ENCODE measurements around the gene TRIM31. TPM values are rescaled to one million over a fixed set of nuclear protein-coding genes. Genes with fewer than 3 reads are reported as not detected.
A peak's percentile ranks its signal among the peaks of the same experiment; 100 is the strongest.

Gene TRIM31
- total and polyA plus RNA-seq, 4 donors = 0.16 to 1.3 (median 0.48) TPM

DNA sequence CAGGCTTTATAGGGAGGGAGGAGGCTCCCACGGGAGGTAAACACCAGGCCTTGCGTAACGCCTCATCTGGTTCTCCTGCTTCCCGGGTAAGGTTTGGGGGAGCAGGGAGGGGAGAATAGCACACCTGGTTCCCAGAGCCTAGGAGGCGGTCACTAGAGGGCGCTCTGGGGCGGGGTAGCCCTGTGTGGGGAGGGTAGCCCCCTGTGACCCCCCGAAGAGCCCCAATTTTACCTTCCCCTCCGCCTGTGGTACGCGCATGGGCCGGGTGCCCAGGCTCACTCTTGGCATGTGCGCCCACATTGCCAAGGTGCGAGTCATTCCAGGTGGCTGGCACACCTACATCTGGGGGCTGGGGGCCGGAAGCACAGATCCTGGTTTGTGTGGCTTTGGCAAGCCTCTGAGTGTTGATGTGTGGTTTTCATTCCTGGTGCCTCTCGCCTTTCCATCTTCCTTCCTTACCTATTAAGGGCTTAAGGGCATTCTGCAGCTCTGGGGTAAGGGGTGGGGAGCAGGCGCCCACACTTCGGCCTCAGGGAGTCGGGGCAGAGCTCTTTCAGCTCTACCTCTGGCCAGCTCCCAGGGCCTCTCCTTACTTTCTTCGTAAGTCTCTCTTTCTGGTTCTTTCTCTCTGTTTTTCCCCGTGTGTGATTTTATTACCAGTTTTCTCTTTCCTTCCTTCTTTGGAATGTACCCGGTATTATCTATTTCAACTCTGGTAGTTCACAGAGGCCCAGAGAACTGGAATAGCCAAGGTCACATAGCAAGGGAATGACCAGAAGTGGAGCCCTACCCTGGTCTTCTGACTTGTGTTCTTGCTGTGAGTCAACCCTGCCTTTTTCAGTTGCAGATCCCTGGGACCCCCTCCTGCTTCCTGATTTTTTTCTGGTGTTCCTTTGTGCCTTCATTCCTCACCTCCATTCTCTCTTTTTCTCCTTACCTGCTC is 36.8 kb downstream of the TRIM31 start:
- Histone ChIP-seq H3K27me3 (ENCODE audit: control insufficient read depth in 4 of 4, insufficient read depth in 4 of 4, low read length in 3 of 4) (peaks cover 3 to 16% (median 8%) of the 10 kb centered on the region in 4 donors), H3K27ac (ENCODE audit: low read depth in 1 of 2, low read length in 2 of 2) (no peak overlapping the region), H3K36me3 (ENCODE audit: control insufficient read depth in 4 of 4, insufficient read depth in 3 of 4, low read depth in 1 of 4, low read length in 3 of 4) (no peaks in the 10 kb centered on the region), H3K4me1 (ENCODE audit: control insufficient read depth in 4 of 4, insufficient read depth in 4 of 4, low read length in 3 of 4) (peaks cover 6 to 16% (median 10%) of the 10 kb centered on the region in 4 donors), H3K4me3 (ENCODE audit: low read depth in 1 of 3, low read length in 3 of 3) (peak overlapping the region in 1 of 3 donors; percentile 32), H3K9me3 (ENCODE audit: control insufficient read depth in 4 of 4, low read length in 3 of 4) (no peaks in the 10 kb centered on the region), H3K9ac (ENCODE audit: low read depth in 1 of 2, low read length in 2 of 2) (no peak overlapping the region)
- 33% methylated on average over 22 of the region's 22 CpGs for WGBS
- no peak for DNase-seq (ENCODE audit: low spot score)
- TF ChIP-seq SP1 (IDR thresholded peaks at IDR 0.05) (no peak), FOXA2 (IDR thresholded peaks at IDR 0.05) (peak; percentile 16)
- TF ChIP-seq, protein P1, sequence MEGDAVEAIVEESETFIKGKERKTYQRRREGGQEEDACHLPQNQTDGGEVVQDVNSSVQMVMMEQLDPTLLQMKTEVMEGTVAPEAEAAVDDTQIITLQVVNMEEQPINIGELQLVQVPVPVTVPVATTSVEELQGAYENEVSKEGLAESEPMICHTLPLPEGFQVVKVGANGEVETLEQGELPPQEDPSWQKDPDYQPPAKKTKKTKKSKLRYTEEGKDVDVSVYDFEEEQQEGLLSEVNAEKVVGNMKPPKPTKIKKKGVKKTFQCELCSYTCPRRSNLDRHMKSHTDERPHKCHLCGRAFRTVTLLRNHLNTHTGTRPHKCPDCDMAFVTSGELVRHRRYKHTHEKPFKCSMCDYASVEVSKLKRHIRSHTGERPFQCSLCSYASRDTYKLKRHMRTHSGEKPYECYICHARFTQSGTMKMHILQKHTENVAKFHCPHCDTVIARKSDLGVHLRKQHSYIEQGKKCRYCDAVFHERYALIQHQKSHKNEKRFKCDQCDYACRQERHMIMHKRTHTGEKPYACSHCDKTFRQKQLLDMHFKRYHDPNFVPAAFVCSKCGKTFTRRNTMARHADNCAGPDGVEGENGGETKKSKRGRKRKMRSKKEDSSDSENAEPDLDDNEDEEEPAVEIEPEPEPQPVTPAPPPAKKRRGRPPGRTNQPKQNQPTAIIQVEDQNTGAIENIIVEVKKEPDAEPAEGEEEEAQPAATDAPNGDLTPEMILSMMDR (IDR thresholded peaks at IDR 0.05; ENCODE audit: low read depth, low read length, missing input control) = peak; percentile 10

- WGBS = 2% methylated on average over 64 of the region's 64 CpGs
- Histone ChIP-seq H3K36me3 (ENCODE audit: control insufficient read depth in 4 of 4, insufficient read depth in 3 of 4, low read depth in 1 of 4, low read length in 3 of 4) (no peaks in the 10 kb centered on the region), H3K4me1 (ENCODE audit: control insufficient read depth in 4 of 4, insufficient read depth in 4 of 4, low read length in 3 of 4) (peaks cover 6 to 19% (median 12%) of the 10 kb centered on the region in 4 donors), H3K9ac (ENCODE audit: low read depth in 1 of 2, low read length in 2 of 2) (no peak within 1 kb of the TSS), H3K4me3 (ENCODE audit: low read depth in 1 of 3, low read length in 3 of 3) (peak within 1 kb of the TSS in 1 of 3 donors; percentile 32), H3K9me3 (ENCODE audit: control insufficient read depth in 4 of 4, low read length in 3 of 4) (no peaks in the 10 kb centered on the region), H3K27ac (ENCODE audit: low read depth in 1 of 2, low read length in 2 of 2) (no peak within 1 kb of the TSS), H3K27me3 (ENCODE audit: control insufficient read depth in 4 of 4, insufficient read depth in 4 of 4, low read length in 3 of 4) (peaks cover 3 to 16% (median 8%) of the 10 kb centered on the region in 4 donors)
- DNase-seq (ENCODE audit: low spot score) = no peak
- TF ChIP-seq RAD21 (IDR thresholded peaks at IDR 0.05) = no peak
- no peak for TF ChIP-seq YY1 (IDR thresholded peaks at IDR 0.05)
- no peak for TF ChIP-seq HNF4A (conservative IDR thresholded peaks at IDR 0.05)
- TF ChIP-seq FOXA2 (IDR thresholded peaks at IDR 0.05) = no peak
- TF ChIP-seq SP1 (IDR thresholded peaks at IDR 0.05) = no peak
- no peak for TF ChIP-seq EGR1 (IDR thresholded peaks at IDR 0.05; ENCODE audit: low read depth in 2 of 2)
- TF ChIP-seq, protein P2, sequence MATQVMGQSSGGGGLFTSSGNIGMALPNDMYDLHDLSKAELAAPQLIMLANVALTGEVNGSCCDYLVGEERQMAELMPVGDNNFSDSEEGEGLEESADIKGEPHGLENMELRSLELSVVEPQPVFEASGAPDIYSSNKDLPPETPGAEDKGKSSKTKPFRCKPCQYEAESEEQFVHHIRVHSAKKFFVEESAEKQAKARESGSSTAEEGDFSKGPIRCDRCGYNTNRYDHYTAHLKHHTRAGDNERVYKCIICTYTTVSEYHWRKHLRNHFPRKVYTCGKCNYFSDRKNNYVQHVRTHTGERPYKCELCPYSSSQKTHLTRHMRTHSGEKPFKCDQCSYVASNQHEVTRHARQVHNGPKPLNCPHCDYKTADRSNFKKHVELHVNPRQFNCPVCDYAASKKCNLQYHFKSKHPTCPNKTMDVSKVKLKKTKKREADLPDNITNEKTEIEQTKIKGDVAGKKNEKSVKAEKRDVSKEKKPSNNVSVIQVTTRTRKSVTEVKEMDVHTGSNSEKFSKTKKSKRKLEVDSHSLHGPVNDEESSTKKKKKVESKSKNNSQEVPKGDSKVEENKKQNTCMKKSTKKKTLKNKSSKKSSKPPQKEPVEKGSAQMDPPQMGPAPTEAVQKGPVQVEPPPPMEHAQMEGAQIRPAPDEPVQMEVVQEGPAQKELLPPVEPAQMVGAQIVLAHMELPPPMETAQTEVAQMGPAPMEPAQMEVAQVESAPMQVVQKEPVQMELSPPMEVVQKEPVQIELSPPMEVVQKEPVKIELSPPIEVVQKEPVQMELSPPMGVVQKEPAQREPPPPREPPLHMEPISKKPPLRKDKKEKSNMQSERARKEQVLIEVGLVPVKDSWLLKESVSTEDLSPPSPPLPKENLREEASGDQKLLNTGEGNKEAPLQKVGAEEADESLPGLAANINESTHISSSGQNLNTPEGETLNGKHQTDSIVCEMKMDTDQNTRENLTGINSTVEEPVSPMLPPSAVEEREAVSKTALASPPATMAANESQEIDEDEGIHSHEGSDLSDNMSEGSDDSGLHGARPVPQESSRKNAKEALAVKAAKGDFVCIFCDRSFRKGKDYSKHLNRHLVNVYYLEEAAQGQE (IDR thresholded peaks at IDR 0.05) = no peak
- no peak for TF ChIP-seq ZBTB33 (IDR thresholded peaks at IDR 0.05)
Measured at GRCh38 chr6:30075094-30075789, 37.6 kb downstream of the TRIM31 start, which contains the start of gene RNF39. Gene RNF39, minus strand, starts transcription at chr6:30075769. Its CDS starts 184 bp downstream, at chr6:30075585.
